HG03378 (cell line): ENCODE data around the gene NPRL2.

ENCODE experiments used
- ATAC-seq: cut with Tn5 transposase; IDR thresholded peaks from one replicate; pipeline ENCODE4 v1.9.1; 2021; ENCODE audit warnings: mild to moderate bottlenecking, moderate library complexity; ENCODE audit not compliant: unreplicated experiment

The NPRL2 gene

DNA sequence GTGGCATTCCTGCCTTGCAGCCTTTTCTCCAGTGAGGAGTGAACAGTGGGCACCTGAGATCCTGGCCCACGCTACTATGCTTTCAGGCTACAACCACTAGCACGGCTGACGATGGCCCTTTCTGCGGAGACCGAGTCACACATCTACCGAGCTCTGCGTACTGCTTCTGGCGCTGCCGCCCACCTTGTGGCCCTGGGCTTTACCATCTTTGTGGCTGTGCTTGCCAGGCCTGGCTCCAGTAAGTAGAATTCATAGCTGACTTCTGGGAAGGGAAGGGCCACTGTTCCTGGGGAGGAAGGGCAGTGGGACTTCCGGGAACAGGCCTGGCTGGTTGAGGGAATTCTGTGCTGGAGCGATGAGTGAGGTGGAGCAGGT lies 735 bp upstream of the NPRL2 start:
- no peak for ATAC-seq

DNA sequence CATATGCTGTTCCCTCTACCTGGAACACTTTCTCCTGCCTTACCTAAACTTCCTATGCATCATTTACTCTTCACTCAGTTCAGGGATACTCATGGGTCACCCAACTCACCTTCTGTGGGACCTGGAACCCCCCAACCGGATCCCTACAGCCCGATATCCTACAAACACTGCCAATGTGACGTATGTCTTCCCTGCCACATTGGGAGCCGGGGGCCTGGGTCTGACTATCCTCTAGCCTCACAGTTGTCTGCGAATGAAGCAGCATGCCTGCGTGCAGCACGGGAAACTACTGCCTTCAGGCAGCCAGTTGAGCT lies 405 bp downstream of the NPRL2 start:
- ATAC-seq = no peak

GRCh38 chr3:50347187-50347813 lies 3.3 kb downstream of the NPRL2 start:
- ATAC-seq = no peak

DNA sequence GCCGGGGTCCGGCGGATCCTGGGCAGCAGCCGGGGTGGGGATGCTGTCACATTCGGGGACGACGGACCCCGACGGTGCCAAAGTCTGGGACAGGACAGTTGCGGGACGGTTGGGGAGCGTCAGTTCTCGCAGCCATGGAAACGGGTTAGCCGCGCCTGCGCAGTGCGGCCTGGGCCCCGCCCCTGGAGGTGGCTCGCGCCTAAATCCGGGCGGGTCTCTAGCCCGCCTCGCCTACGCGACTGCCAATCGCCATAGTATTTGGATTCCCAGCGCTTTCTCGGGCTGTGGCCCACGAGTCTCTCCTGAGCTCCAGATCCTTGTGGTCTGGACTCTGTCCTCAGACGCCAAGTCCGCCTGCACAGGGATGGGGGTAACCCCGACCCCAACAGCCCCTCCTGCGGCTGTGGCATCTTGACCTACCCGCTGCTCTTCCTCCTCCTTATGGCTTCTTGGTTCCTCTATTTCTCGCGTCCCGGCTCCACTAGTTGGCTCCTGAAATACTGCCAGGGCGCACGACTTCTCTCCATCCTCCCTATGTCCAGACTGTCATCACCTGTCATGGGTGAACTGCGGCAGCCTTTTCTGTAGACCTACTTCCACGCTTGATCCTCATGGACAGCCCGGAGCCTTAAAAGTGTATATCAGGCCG lies 4.9 kb downstream of the NPRL2 start, which contains the start of gene ZMYND10:
ZMYND10 (minus strand) TSS at position 147 of the 649 bp plus-strand sequence. CDS start 153 bp downstream, outside the sequence.
- no peak for ATAC-seq

DNA sequence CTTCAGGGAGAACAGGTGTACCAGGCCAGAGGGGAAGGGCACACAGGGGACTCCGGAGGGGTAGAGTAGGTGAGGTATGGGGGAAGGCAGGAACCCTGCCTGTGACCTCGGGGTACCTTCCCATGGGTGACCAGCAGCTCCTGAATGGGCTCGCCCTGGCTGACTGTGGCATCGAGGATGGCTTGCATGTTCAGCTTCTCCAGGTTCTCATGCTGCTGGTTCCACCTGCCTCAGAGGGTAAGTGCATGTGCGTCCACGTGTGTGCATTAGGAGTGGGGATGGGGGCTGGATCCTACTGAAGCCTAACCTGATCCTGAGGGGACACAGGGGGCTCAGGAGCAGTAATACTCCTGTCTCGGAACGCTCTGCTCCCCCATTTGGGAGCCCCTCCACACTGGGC lies 5.6 kb downstream of the NPRL2 start:
- no peak for ATAC-seq

DNA sequence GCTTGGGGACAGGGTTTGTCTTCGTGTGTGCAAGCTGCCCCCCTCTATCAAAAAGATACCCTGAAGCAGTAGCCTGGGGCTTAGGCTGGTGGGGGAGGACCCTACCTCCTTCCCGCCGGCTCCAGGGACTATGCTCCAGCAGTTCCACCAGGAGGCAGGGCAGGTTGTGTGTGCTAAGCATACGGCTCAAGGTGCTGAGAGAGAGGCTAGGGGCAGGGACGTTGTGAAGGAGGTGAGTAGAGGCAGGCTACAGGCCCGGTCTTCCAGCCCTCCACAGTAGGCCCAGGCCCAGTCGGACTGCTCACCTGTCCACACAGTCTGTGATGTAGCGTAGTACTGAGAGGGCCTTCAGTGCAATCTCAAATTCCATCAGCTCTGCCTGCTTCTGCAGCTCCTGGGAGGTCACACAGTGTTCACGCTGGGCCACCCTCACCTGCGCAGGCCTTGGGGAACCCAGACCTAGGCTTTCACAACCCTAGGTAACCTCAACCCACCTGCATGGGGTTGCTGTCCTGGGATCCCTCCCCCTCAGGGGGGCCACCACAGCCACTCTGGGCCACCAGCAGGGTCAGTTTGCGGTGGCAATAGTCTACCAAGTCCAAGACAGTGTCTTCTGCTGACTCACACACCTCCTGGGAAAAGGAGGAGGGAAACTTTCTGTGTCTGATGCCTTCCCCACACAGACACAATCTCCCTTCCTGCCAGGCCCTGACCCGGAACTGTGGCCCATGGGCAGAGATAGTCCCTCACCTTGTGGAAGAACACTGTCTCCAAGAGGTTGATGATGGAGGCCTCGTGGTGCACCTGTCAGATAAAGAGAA lies 7.6 kb downstream of the NPRL2 start:
- no peak for ATAC-seq

GRCh38 chr3:50341996-50342650 lies 8.5 kb downstream of the NPRL2 start:
- ATAC-seq = no peak

DNA sequence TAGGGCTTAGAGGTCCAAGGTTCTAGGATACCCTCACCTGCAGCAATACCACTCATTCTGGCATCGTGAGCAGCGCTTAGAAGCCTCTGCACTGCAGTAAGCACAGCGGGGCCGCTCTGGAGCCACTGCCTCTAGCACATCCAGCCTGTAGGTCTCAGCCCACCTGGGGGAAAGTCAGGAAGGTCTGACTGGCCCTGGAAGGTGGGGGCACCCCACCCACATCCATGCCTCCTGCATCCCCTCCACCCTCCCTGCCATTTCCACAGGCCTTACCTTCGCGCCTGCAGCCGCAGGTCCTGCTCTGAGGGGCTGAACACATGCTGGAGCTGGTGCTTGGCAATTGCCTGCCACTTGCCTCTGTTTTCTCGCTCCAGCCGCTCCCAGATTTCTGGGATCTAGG lies 9.0 kb downstream of the NPRL2 start:
- no peak for ATAC-seq

- no peak for ATAC-seq
These were observed 9.9 kb downstream of the NPRL2 start, which contains the start of gene RASSF1 for GRCh38 chr3:50340448-50341329. TSS of gene RASSF1 (minus strand) at chr3:50340836. CDS start at chr3:50340805, 31 bp downstream.

GRCh38 chr3:50340147-50340447 lies 10.5 kb downstream of the NPRL2 start:
- ATAC-seq = no peak

DNA sequence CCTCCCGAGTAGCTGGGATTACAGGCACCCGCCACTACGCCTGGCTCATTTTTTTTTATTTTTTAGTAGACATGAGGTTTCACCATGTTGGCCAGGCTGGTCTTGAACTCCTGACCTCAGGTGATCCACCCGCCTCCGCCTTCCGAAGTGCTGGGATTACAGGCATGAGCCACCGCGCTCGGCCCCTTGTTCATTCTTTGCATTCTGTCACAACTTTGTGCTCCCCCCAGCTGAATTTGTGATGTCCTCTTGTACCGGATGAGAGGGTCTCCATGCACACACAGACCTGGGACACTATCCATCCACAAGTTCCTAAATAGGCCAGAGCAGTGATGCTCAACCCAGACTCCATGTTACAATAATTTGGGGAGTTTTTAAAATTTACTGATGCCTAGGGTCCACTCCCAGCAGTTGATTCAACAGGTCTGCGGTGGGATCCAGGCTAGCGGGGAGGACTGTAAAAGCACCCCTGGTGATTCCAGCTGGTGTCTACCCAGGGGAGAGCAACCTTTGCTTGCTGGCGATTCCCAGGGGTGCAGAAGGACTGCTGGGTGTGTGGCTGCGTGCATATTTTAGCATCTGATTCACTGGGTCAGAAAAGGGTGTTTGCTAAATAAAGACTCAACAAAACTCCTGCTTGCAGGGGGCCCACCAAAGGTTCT lies 11.0 kb downstream of the NPRL2 start:
- ATAC-seq = no peak

- ATAC-seq = no peak
These were observed 11.6 kb downstream of the NPRL2 start for GRCh38 chr3:50338965-50339364.

GRCh38 chr3:50337175-50337861 lies 13.3 kb downstream of the NPRL2 start:
- ATAC-seq = peak; percentile 72

DNA sequence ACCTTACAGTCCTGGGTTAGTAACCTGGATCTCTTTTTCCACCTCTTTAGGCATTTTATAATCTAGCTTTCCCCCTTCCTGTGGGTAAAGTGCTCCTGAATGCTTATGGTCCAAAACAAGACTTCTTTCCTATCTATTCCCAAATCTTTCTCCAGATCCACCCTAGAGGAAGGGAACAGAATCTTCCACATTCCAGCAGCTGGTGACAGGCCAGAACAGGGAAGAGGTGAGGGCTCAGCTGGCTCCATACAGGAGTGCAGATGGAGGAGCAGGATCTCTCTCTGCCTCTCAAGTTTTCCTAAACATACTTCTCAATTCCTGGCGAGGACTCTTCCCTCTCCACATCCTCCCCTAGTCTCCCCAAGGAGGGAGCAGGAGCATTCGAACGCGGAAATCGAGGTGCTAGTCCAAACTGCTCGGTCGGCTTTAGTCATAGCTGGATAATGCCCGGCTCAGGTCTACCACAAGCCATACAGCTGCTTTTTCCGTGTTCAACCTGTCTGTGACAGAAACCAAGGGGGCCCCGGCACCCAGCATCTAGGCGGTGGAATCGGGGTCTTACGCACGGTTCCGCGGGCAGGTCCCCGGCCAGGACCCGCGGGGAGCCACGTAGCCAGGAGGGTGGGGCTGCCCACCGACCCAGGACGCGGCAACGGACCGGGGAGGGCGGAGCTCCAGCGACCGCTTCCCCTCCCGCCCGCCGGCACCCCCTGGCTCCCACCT lies 14.0 kb downstream of the NPRL2 start:
- peak; percentile 15 for ATAC-seq

GRCh38 chr3:50334339-50335075 lies 16.1 kb downstream of the NPRL2 start:
- no peak for ATAC-seq

GRCh38 chr3:50333744-50334328 lies 16.7 kb downstream of the NPRL2 start:
- no peak for ATAC-seq

DNA sequence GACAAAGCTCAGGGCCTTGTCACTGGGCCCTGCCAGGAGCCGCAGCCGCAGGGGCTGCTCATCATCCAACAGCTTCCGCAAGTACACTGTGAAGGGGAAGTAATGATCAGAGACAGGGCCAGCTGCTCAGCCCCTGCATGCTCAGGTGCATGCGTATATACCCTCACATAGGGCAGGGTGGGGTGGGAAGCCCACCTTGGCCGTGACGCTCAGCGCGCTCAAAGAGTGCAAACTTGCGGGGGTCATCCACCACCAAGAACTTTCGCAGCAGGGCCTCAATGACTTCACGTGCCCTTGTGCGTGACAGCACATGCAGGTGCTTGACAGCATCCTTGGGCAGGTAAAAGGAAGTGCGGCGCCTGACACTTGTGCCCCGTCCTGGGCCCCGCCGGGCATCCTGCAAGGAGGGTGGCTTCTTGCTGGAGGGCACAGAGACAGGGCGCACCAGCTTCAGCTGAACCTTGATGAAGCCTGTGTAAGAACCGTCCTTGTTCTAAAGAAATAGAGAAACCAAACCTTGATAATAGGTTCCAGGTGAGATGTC lies 19.1 kb downstream of the NPRL2 start:
- no peak for ATAC-seq

- ATAC-seq = no peak
These were observed 20.2 kb downstream of the NPRL2 start for GRCh38 chr3:50330330-50330729.
